Neural cell (in vitro differentiated cells): ENCODE results near the gene LRP1. TPM values are rescaled to one million over a fixed set of nuclear protein-coding genes. Genes with fewer than 3 reads are reported as not detected.

ENCODE experiments used
- H2AFZ ChIP-seq: fragments of 200-600, 300-800 bp; sonication (generic), shearing (Covaris generic); 2 replicates; pipeline ENCODE4 v1.6.0; 2014; ENCODE audit warnings: low read depth, mild to moderate bottlenecking, antibody characterized with exemption, low read length, moderate library complexity
- H3F3A ChIP-seq: fragments of 200-600 bp; shearing (Covaris generic); 2 replicates; pipeline ENCODE4 v1.6.1; 2016; ENCODE audit warnings: mild to moderate bottlenecking, moderate library complexity, mixed read lengths, antibody characterized with exemption, low read length; ENCODE audit not compliant: insufficient read depth, poor library complexity, severe bottlenecking
- H3K27ac ChIP-seq: fragments of 200-600, 300-800 bp; sonication (generic), shearing (Covaris generic); 2 replicates; pipeline ENCODE4 v1.5.1; 2014; ENCODE audit warnings: mild to moderate bottlenecking, low read length, moderate library complexity
- H3K27me3 ChIP-seq: fragments of 300-800, 200-600 bp; sonication (generic), shearing (Covaris generic); 2 replicates; pipeline ENCODE4 v1.6.0; 2014; ENCODE audit warnings: mild to moderate bottlenecking, low read depth, low read length, moderate library complexity; ENCODE audit not compliant: insufficient read depth
- H3K36me3 ChIP-seq: fragments of 300-800, 200-600 bp; sonication (generic), shearing (Covaris generic); 2 replicates; pipeline ENCODE4 v1.5.1; 2014; ENCODE audit warnings: mild to moderate bottlenecking, antibody characterized with exemption, low read length, moderate library complexity; ENCODE audit not compliant: insufficient read depth
- H3K4me2 ChIP-seq: fragments of 300-800, 200-600 bp; sonication (generic), shearing (Covaris generic); 2 replicates; pipeline ENCODE4 v1.6.0; 2014; ENCODE audit warnings: mild to moderate bottlenecking, low read length
- H3K4me3 ChIP-seq: fragments of 300-800, 200-600 bp; sonication (generic), shearing (Covaris generic); 2 replicates; pipeline ENCODE4 v1.5.1; 2014; ENCODE audit warnings: mild to moderate bottlenecking, low read length, moderate library complexity
- H3K79me2 ChIP-seq: fragments of 200-600 bp; shearing (Covaris generic); replicated peaks from 2 replicates; pipeline ENCODE4 v1.6.0; 2014; ENCODE audit warnings: mild to moderate bottlenecking, low read length, moderate library complexity; ENCODE audit not compliant: insufficient read depth
- H3K9ac ChIP-seq: fragments of 300-800, 200-600 bp; sonication (generic), shearing (Covaris generic); 2 replicates; pipeline ENCODE4 v1.6.1; 2016; ENCODE audit warnings: mild to moderate bottlenecking, low read length, mixed read lengths
- H3K9me2 ChIP-seq: fragments of 200-600 bp; shearing (Covaris generic); 2 replicates; pipeline ENCODE4 v1.6.1; 2016; ENCODE audit warnings: mild to moderate bottlenecking, low read length, mixed read lengths; ENCODE audit not compliant: insufficient read depth
- H3K9me3 ChIP-seq: fragments of 200-600, 300-800 bp; sonication (generic), shearing (Covaris generic); 2 replicates; pipeline ENCODE4 v1.6.1; 2016; ENCODE audit warnings: mild to moderate bottlenecking, mixed run types, low read length, moderate library complexity, mixed read lengths
- H4K20me1 ChIP-seq: fragments of 200-600 bp; shearing (Covaris generic); 2 replicates; pipeline ENCODE4 v1.6.1; 2016; ENCODE audit warnings: mild to moderate bottlenecking, mixed run types; ENCODE audit not compliant: insufficient read depth
- EP300 ChIP-seq: fragments of 450-650 bp; conservative IDR thresholded peaks from 2 replicates; pipeline ENCODE4 v1.6.1; 2014; ENCODE audit warnings: antibody characterized with exemption, mild to moderate bottlenecking, moderate library complexity; ENCODE audit not compliant: poor library complexity, severe bottlenecking
- EZH2 ChIP-seq: fragments of 200-600, 300-800 bp; shearing (Covaris generic), sonication (generic); IDR thresholded peaks from 2 replicates; pipeline ENCODE4 v1.6.1; 2014; ENCODE audit warnings: antibody characterized with exemption, low read length, borderline replicate concordance, mild to moderate bottlenecking; ENCODE audit not compliant: insufficient read depth, poor library complexity, severe bottlenecking
- MXI1 ChIP-seq: fragments of 450-650 bp; conservative IDR thresholded peaks from 2 replicates; pipeline ENCODE4 v1.6.1; 2014; ENCODE audit warnings: antibody characterized with exemption, mild to moderate bottlenecking; ENCODE audit not compliant: poor library complexity, severe bottlenecking
- POLR2AphosphoS5 ChIP-seq: IDR thresholded peaks from 2 replicates; pipeline ENCODE4 v1.6.1; 2012
- RAD21 ChIP-seq: fragments of 450-650 bp; conservative IDR thresholded peaks from 2 replicates; pipeline ENCODE4 v1.6.1; 2014; ENCODE audit warnings: antibody characterized with exemption, mild to moderate bottlenecking, moderate library complexity
- SMC3 ChIP-seq: fragments of 450-650 bp; conservative IDR thresholded peaks from 2 replicates; pipeline ENCODE4 v1.6.1; 2014; ENCODE audit warnings: antibody characterized with exemption, mild to moderate bottlenecking, moderate library complexity; ENCODE audit not compliant: poor library complexity
- TAF1 ChIP-seq: IDR thresholded peaks from 2 replicates; pipeline ENCODE4 v1.6.1; 2012; ENCODE audit warnings: low read depth
- polyA plus RNA-seq: library from polyadenylated mRNA; depleted of rRNA; stranded (reverse); fragments of >200 nt; gene quantifications from 2 replicates; pipeline ENCODE4 v1.2.3, GENCODE V29; 2014
- TF ChIP-seq, protein P1 (sequence below): IDR thresholded peaks from 2 replicates; pipeline ENCODE4 v1.6.1; 2012; ENCODE audit warnings: borderline replicate concordance
- TF ChIP-seq, protein P2 (sequence below): fragments of 450-650 bp; IDR thresholded peaks from 2 replicates; pipeline ENCODE4 v1.5.1; 2014; ENCODE audit warnings: antibody characterized with exemption, mild to moderate bottlenecking, moderate library complexity; ENCODE audit not compliant: poor library complexity, severe bottlenecking

Gene LRP1
- polyA plus RNA-seq, 1 donor from 2014 or later = 18.2 TPM

DNA sequence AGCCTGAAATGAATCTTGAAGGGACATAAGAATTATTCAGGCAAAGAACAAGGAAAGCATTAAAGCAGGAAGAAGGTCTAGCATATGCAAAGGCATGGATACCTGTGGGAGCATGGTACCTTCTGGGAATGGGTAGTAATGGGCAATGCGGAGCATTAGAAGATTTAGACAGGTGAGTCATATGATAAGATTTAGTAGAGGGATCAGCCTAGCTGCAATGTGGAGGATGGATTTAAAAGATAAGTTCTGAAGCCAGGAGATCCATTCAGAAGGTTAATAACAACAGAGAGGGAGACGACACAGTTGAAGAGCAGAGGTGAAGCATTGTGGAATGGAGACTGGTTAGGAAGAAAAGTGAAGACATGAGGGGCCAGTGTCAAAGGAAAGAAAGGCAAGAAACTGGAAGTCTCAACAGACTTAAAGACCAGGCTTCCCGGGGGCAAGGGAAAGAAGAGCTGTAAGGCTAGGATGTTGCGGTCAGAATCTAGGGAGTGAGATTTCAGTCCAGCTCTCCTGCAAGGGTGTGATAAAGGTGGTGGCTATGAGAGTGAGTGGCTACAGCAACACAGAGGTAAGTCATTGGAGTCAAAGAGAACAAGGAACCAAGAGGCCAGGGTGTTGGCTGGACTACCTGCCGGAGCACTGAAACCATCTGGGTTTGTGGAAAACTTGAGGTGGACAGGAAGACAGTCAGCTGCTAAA is 11.6 kb upstream of the LRP1 start:
- Histone ChIP-seq H3K79me2 (no peaks in the 10 kb centered on the region), H3K9ac (no peak overlapping the region), H3K27ac (no peak overlapping the region), H2AFZ (no peak overlapping the region), H3K27me3 (no peaks in the 10 kb centered on the region), H3F3A (no peaks in the 10 kb centered on the region), H3K4me3 (no peak overlapping the region), H3K36me3 (no peaks in the 10 kb centered on the region), H3K9me3 (no peaks in the 10 kb centered on the region), H3K4me2 (no peak overlapping the region), H3K9me2 (no peaks in the 10 kb centered on the region), H4K20me1 (no peaks in the 10 kb centered on the region)
- TF ChIP-seq SMC3 (no peak), EZH2 (no peak), TAF1 (no peak), MXI1 (no peak), POLR2AphosphoS5 (no peak), RAD21 (no peak), EP300 (no peak)
- TF ChIP-seq, protein P1, sequence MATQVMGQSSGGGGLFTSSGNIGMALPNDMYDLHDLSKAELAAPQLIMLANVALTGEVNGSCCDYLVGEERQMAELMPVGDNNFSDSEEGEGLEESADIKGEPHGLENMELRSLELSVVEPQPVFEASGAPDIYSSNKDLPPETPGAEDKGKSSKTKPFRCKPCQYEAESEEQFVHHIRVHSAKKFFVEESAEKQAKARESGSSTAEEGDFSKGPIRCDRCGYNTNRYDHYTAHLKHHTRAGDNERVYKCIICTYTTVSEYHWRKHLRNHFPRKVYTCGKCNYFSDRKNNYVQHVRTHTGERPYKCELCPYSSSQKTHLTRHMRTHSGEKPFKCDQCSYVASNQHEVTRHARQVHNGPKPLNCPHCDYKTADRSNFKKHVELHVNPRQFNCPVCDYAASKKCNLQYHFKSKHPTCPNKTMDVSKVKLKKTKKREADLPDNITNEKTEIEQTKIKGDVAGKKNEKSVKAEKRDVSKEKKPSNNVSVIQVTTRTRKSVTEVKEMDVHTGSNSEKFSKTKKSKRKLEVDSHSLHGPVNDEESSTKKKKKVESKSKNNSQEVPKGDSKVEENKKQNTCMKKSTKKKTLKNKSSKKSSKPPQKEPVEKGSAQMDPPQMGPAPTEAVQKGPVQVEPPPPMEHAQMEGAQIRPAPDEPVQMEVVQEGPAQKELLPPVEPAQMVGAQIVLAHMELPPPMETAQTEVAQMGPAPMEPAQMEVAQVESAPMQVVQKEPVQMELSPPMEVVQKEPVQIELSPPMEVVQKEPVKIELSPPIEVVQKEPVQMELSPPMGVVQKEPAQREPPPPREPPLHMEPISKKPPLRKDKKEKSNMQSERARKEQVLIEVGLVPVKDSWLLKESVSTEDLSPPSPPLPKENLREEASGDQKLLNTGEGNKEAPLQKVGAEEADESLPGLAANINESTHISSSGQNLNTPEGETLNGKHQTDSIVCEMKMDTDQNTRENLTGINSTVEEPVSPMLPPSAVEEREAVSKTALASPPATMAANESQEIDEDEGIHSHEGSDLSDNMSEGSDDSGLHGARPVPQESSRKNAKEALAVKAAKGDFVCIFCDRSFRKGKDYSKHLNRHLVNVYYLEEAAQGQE = no peak
- TF ChIP-seq, protein P2, sequence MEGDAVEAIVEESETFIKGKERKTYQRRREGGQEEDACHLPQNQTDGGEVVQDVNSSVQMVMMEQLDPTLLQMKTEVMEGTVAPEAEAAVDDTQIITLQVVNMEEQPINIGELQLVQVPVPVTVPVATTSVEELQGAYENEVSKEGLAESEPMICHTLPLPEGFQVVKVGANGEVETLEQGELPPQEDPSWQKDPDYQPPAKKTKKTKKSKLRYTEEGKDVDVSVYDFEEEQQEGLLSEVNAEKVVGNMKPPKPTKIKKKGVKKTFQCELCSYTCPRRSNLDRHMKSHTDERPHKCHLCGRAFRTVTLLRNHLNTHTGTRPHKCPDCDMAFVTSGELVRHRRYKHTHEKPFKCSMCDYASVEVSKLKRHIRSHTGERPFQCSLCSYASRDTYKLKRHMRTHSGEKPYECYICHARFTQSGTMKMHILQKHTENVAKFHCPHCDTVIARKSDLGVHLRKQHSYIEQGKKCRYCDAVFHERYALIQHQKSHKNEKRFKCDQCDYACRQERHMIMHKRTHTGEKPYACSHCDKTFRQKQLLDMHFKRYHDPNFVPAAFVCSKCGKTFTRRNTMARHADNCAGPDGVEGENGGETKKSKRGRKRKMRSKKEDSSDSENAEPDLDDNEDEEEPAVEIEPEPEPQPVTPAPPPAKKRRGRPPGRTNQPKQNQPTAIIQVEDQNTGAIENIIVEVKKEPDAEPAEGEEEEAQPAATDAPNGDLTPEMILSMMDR = no peak

GRCh38 chr12:57118711-57119271 is 9.5 kb upstream of the LRP1 start:
- Histone ChIP-seq H4K20me1 (no peaks in the 10 kb centered on the region), H3K4me3 (no peak overlapping the region), H3K9me2 (no peaks in the 10 kb centered on the region), H3K9ac (no peak overlapping the region), H3K4me2 (no peak overlapping the region), H3F3A (no peaks in the 10 kb centered on the region), H3K27me3 (no peaks in the 10 kb centered on the region), H3K9me3 (no peaks in the 10 kb centered on the region), H3K27ac (no peak overlapping the region), H3K36me3 (no peaks in the 10 kb centered on the region), H2AFZ (no peak overlapping the region), H3K79me2 (no peaks in the 10 kb centered on the region)
- no peak for TF ChIP-seq EZH2
- no peak for TF ChIP-seq RAD21
- no peak for TF ChIP-seq EP300
- TF ChIP-seq, protein P2 = no peak
- TF ChIP-seq POLR2AphosphoS5 = no peak
- TF ChIP-seq SMC3 = no peak
- TF ChIP-seq, protein P1 = no peak
